Osteocyte (in vitro differentiated cells): ENCODE results near the gene TTC7B. TPM values are rescaled to one million over a fixed set of nuclear protein-coding genes. Genes with fewer than 3 reads are reported as not detected.

ENCODE experiments used
- DNase-seq: peaks from one replicate; pipeline ENCODE4 v3.0.0; 2021; ENCODE audit warnings: mixed read lengths; ENCODE audit not compliant: unreplicated experiment; ENCODE audit errors: extremely low spot score
- H3K27ac Mint-ChIP-seq: one replicate; pipeline ENCODE4 v1.8.0; 2021; ENCODE audit warnings: mild to moderate bottlenecking, mixed read lengths; ENCODE audit not compliant: unreplicated experiment
- H3K27me3 Mint-ChIP-seq: one replicate; pipeline ENCODE4 v1.8.0; 2021; ENCODE audit warnings: mixed read lengths; ENCODE audit not compliant: unreplicated experiment
- H3K36me3 Mint-ChIP-seq: one replicate; pipeline ENCODE4 v1.8.0; 2021; ENCODE audit warnings: mixed read lengths; ENCODE audit not compliant: unreplicated experiment
- H3K4me1 Mint-ChIP-seq: one replicate; pipeline ENCODE4 v1.8.0; 2021; ENCODE audit warnings: mixed read lengths; ENCODE audit not compliant: unreplicated experiment
- H3K4me3 Mint-ChIP-seq: one replicate; pipeline ENCODE4 v1.8.0; 2021; ENCODE audit warnings: mild to moderate bottlenecking, moderate library complexity, mixed read lengths; ENCODE audit not compliant: unreplicated experiment
- H3K9me3 Mint-ChIP-seq: one replicate; pipeline ENCODE4 v1.8.0; 2021; ENCODE audit warnings: mixed read lengths; ENCODE audit not compliant: unreplicated experiment
- total RNA-seq: library from RNA; stranded (reverse); gene quantifications from 2 replicates; pipeline ENCODE4 v1.2.1, GENCODE V29; 2021
- TF ChIP-seq, protein P1 (sequence below): fragments of 200-600 bp; sonication (generic); IDR thresholded peaks from 2 replicates; pipeline ENCODE4 v1.5.0; 2021; ENCODE audit warnings: antibody characterized with exemption, mild to moderate bottlenecking, moderate library complexity

TTC7B gene
- total RNA-seq, 1 donor from 2014 or later = 43.2 TPM

DNA sequence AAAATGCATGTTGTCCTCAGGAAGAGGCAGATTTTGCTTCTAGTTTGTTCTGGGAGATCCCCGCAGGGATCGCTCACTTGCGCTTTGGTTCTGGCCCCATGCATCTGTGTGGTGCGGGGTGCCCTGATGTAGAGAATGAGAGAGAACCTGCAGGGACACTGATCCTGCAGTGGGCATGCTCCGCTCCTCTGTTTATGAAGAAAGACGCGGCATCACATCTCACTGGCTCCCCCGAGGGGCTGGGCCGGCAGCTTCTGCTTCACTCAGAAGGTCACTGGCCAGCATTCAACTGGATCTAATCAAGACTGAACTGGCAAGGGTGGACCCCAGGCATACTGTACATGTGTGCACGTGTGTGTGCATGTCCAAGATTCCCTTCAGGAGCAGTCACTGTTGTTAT is 255.2 kb downstream of the TTC7B start:
- TF ChIP-seq, protein P1, sequence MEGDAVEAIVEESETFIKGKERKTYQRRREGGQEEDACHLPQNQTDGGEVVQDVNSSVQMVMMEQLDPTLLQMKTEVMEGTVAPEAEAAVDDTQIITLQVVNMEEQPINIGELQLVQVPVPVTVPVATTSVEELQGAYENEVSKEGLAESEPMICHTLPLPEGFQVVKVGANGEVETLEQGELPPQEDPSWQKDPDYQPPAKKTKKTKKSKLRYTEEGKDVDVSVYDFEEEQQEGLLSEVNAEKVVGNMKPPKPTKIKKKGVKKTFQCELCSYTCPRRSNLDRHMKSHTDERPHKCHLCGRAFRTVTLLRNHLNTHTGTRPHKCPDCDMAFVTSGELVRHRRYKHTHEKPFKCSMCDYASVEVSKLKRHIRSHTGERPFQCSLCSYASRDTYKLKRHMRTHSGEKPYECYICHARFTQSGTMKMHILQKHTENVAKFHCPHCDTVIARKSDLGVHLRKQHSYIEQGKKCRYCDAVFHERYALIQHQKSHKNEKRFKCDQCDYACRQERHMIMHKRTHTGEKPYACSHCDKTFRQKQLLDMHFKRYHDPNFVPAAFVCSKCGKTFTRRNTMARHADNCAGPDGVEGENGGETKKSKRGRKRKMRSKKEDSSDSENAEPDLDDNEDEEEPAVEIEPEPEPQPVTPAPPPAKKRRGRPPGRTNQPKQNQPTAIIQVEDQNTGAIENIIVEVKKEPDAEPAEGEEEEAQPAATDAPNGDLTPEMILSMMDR = no peak
- no peaks in the 10 kb centered on the region for H3K9me3 Mint-ChIP-seq
- H3K36me3 Mint-ChIP-seq = peaks cover 11% of the 10 kb centered on the region
- no peak overlapping the region for H3K27ac Mint-ChIP-seq
- peaks cover 7% of the 10 kb centered on the region for H3K4me1 Mint-ChIP-seq
- H3K27me3 Mint-ChIP-seq = no peaks in the 10 kb centered on the region
- DNase-seq = no peak
- no peak overlapping the region for H3K4me3 Mint-ChIP-seq

GRCh38 chr14:90560558-90560957 is 255.7 kb downstream of the TTC7B start:
- TF ChIP-seq, protein P1 = no peak
- Mint-ChIP-seq H3K4me1 (peaks cover 11% of the 10 kb centered on the region), H3K9me3 (no peaks in the 10 kb centered on the region), H3K27ac (no peak overlapping the region), H3K36me3 (peaks cover 11% of the 10 kb centered on the region), H3K4me3 (no peak overlapping the region), H3K27me3 (no peaks in the 10 kb centered on the region)
- no peak for DNase-seq

DNA sequence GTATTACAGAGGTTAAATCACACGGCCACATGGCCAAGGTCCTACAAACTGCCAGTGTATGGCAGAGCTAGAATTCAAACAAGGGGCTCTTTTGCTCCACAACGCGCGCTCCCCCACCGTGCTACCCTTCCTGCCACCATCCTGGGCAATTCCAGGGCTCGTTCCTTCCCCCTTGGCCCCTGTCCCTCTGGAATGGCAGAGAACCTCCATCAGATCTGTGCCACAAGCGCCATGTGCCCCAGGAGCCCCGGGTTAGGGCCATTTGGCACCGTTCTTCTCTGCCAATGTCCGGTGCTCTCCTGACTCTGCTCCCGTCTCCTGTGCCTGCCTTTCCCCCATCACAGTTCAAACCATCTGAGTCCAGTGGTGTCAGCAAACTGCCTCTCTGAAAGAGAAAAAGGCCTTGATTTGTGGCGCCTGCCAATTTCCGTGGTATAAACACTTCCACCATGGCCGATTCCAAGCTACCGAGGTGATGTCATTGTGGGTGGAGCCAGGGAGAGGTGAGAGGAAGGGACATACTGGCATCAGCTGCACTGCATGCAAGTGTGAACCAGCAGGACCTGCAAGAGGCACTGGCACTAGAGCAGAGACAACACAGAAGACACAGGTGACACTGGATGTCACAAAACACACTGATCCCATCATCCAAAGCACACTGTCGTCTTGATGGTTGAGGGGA is 256.3 kb downstream of the TTC7B start:
- Mint-ChIP-seq H3K27ac (no peak overlapping the region), H3K4me1 (peaks cover 13% of the 10 kb centered on the region), H3K9me3 (no peaks in the 10 kb centered on the region), H3K4me3 (no peak overlapping the region), H3K36me3 (peaks cover 11% of the 10 kb centered on the region), H3K27me3 (no peaks in the 10 kb centered on the region)
- TF ChIP-seq, protein P1 = no peak
- DNase-seq = no peak

- H3K4me3 Mint-ChIP-seq = no peak overlapping the region
- no peaks in the 10 kb centered on the region for H3K27me3 Mint-ChIP-seq
- H3K4me1 Mint-ChIP-seq = peaks cover 13% of the 10 kb centered on the region
- TF ChIP-seq, protein P1 = no peak
- no peak overlapping the region for H3K27ac Mint-ChIP-seq
- no peak for DNase-seq
- H3K9me3 Mint-ChIP-seq = no peaks in the 10 kb centered on the region
- peaks cover 11% of the 10 kb centered on the region for H3K36me3 Mint-ChIP-seq
Measured at GRCh38 chr14:90558983-90559590, 257.1 kb downstream of the TTC7B start.

GRCh38 chr14:90558041-90558982 is 257.9 kb downstream of the TTC7B start:
- peaks cover 11% of the 10 kb centered on the region for H3K36me3 Mint-ChIP-seq
- H3K27me3 Mint-ChIP-seq = no peaks in the 10 kb centered on the region
- no peak for DNase-seq
- H3K4me1 Mint-ChIP-seq = peaks cover 13% of the 10 kb centered on the region
- H3K4me3 Mint-ChIP-seq = no peak overlapping the region
- H3K9me3 Mint-ChIP-seq = no peaks in the 10 kb centered on the region
- H3K27ac Mint-ChIP-seq = no peak overlapping the region
- TF ChIP-seq, protein P1 = no peak
